Measurements from ENCODE around the gene PTGDS.

DNA sequence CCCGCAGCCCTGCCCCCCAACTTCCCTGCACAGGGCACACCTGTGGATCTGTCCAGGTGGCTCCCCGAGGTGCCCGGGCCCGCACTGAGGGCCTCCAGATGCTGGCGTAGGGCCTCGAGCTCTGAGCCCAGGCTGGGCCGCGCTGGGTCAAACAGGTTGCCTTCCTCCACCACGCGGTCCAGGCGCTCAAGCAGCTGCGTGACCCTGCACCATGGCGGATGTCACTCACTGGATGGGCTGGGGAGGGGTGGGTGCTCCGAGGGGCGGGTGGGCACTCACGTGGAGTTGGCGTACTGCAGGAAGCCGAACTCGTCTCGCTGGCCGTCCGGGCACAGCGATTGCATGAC lies 45.3 kb downstream of the PTGDS start:
- TF ChIP-seq, protein P1, sequence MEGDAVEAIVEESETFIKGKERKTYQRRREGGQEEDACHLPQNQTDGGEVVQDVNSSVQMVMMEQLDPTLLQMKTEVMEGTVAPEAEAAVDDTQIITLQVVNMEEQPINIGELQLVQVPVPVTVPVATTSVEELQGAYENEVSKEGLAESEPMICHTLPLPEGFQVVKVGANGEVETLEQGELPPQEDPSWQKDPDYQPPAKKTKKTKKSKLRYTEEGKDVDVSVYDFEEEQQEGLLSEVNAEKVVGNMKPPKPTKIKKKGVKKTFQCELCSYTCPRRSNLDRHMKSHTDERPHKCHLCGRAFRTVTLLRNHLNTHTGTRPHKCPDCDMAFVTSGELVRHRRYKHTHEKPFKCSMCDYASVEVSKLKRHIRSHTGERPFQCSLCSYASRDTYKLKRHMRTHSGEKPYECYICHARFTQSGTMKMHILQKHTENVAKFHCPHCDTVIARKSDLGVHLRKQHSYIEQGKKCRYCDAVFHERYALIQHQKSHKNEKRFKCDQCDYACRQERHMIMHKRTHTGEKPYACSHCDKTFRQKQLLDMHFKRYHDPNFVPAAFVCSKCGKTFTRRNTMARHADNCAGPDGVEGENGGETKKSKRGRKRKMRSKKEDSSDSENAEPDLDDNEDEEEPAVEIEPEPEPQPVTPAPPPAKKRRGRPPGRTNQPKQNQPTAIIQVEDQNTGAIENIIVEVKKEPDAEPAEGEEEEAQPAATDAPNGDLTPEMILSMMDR (IDR thresholded peaks at IDR 0.05; ENCODE audit: borderline replicate concordance, extremely low read depth, low read length, poor library complexity, severe bottlenecking): no peak
- no peak for TF ChIP-seq EZH2 (IDR thresholded peaks at IDR 0.05; ENCODE audit: borderline replicate concordance, low read depth, low read length, severe bottlenecking)

Data from DND-41 (cell line).